GM12874 (cell line): ENCODE results near the gene S100A11.

Experiments
- TF ChIP-seq, protein P1 (sequence below): IDR thresholded peaks from 2 replicates; pipeline ENCODE4 v1.5.1; 2011; ENCODE audit warnings: low read depth, mild to moderate bottlenecking, control low read depth, low read length, moderate library complexity; ENCODE audit not compliant: insufficient read depth

S100A11 gene

DNA sequence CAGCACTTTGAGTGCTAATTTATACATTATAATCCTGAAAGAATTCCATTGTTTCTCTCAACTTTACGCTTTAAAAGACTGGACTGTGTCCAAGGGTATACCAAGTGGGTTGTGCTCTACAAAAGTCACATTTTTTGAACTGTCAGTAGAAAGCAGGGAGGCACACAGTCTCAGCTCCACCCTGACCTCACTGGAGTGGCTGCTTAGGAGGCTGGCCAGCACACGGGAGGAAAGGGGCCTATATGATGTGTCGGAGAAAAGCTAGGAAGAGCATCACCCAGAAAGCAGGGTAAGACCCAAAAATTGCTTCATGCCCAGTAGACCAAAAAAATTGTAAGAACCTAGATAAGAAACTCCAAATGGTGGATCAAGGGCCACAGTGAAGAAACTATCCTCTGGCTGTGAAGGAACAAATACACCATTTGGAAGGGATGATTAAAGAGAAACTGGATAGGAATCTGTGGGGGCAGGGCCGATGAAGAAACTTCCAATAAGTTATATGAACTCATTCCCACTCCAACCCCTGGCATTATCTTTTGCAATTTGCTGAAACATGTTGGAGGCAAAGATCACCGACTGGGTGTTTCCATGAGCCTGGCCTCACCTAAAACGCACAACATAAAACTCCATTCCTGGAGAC is 45.0 kb downstream of the S100A11 start:
- TF ChIP-seq, protein P1, sequence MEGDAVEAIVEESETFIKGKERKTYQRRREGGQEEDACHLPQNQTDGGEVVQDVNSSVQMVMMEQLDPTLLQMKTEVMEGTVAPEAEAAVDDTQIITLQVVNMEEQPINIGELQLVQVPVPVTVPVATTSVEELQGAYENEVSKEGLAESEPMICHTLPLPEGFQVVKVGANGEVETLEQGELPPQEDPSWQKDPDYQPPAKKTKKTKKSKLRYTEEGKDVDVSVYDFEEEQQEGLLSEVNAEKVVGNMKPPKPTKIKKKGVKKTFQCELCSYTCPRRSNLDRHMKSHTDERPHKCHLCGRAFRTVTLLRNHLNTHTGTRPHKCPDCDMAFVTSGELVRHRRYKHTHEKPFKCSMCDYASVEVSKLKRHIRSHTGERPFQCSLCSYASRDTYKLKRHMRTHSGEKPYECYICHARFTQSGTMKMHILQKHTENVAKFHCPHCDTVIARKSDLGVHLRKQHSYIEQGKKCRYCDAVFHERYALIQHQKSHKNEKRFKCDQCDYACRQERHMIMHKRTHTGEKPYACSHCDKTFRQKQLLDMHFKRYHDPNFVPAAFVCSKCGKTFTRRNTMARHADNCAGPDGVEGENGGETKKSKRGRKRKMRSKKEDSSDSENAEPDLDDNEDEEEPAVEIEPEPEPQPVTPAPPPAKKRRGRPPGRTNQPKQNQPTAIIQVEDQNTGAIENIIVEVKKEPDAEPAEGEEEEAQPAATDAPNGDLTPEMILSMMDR: no peak

DNA sequence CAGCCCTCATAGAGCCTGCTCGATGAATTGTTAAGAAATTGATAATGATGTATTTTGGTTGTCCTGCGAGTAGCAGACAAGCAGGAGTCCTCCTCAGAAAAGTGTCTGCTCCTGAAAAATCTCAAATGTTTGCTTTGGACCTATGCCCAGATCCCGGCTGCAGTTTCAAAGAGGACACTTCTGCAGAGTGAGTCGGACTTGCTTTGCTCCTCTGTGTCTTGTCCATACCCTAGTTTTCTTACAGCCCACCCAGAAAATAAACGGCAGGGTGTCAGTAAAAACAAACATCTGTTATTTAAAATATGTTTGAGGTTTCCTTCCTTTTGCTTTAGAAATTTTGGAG is 46.0 kb downstream of the S100A11 start:
- TF ChIP-seq, protein P1: no peak

DNA sequence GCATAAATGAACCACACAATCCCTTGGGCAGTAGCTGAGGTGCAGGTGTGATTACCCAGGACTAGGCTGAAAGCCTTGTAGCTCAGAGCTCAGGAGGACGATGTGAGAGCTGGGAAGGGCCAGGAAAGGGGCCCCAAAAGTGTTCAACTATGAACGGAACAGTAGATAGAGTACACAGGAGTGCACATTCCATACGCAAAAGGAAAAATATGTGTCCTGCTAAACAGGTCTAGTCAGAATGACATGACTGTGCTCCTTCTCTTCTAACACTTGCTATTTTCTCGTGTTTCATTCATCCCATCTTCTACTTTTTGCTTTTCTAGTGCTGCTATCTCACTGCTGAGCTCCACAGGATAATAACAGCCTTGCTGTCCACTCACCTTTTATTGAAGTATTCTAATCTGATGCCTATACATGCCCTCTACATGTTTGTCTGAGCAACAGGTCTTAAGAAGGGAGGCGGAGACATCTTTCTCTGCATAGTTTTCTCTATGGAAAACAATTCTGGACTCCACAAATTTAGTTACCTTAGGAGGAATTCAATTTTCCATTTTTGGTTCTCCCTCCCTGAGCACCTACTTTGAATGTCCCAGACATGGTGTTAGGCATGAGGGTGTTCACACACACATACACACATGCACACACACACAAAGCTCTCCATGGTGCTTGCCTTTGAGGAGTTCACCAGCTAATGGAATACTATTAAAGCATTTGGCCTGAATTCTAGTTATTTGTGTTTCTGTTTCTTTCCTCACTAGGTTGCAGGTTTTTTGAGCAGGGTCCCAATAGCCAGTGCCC is 46.5 kb downstream of the S100A11 start:
- TF ChIP-seq, protein P1: no peak

DNA sequence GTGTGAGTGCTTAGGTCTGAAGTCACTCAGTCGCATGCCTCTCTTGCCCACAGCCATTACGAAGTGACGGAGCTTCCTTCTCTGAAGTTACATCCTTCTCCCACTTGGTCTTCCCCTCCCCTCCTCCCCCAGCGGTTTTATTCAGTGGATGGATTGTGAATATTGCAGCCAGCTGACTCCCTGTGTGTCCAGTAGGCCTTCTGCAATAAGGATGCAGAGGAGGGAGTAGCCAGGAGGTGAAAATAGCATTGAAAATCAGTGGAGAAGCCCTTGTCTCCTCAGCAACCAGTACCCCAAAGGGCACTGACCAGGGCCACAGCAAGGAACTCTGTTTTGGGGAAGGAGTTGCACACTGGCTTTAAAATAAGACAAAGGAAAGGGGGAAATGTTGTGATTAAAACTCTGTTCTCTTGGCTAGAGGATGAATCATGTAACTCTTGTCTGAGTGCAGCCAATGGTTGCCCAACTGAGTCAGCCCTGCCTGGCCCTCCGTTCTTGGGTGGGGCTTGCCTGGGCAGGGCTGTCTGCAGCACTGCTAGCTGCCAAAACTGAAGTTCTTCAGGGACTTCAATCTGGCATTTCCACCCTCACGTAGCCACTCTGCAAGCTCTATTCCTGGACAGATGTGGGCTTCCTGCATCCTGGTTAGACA is 47.5 kb downstream of the S100A11 start:
- TF ChIP-seq, protein P1: no peak

DNA sequence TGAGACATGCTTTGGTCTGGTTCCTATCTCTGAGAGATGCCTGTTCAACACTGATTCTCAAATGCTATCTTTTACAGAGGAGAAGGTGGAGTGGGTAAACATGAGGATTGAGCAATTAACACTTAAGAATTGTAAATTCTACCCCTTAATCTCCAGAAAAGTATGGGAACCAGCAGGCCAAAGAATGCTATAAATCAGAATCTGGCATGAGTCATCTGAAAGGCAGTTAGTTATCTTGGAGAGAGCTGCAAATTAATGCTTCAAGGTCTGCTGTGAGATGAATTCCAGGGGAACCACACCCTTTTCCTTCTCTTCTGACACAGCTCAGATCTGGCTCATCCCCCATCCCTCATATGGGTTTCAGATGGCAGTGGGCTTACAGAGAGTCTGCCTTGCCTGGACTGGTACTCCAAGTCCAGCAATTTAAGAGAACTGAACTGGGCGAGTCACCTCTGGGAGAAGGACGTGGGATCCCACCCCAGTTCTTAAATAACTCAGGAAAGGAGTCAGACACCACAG is 48.3 kb downstream of the S100A11 start:
- TF ChIP-seq, protein P1: no peak

DNA sequence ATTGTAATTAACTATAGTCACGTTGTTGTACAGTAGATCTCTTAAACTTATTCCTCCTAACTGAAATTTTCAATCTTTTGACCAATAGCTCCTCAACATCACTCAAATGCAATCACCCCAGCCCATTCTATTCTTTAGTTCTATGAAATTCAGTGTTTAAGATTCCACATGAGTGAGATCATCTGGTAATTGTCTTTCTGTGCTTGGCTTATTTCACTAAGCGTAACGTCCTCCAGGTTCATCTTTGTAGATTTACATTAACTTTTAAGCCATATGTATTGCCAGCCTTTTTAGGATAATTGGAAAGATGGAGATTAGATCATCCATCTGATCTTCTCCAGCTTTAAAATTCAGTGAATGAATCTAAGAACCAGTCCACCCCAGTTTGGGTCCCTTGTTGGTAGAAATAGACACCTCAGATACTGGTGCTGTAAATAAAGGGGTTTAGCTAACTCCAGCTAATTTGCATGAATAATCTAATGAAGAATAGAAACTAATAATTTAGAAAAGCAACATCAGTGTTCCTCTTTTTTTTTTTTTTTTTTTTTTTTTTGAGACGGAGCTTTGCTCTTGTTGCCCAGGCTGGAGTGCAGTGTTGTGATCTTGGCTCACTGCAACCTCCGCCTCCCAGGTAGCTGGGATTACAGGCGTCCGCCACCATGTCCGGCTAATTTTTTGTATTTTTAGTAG is 50.2 kb downstream of the S100A11 start:
- TF ChIP-seq, protein P1: no peak

DNA sequence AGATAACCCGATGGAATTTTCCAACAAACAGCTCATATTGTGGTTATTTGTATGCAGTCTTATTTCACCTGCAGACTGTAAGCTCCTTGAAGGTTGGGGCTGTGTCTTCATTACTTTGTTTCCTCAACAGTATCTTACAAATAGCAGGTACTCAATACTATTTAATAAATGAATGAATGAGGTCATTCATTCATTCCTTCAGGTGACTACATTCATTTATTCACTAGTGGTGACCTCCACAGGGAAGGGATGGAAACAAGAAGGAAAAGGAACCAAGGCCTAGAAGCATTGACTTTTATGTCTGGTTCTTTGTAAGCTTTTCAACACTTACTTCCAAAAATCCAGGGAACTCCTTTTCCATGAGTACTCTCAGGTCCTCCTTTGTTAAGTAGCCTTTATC is 51.0 kb downstream of the S100A11 start:
- TF ChIP-seq, protein P1: no peak
